Trophoblast cell (in vitro differentiated cells and primary cell): Measurements from ENCODE around the gene CREB5.
"Not testable (repeated sequence)": the region's sequence is repeated elsewhere in the genome, so short reads cannot be mapped to it uniquely, and the experiment has no call there.

Experiments used
- DNase-seq, 2 donors: peaks; one replicate each; pipeline ENCODE4 v3.0.0-alpha.2; 2016
- H2AFZ ChIP-seq: 2 replicates; pipeline ENCODE4 v1.6.1; 2013; ENCODE audit warnings: low read length, moderate library complexity, mild to moderate bottlenecking; ENCODE audit not compliant: insufficient read depth, poor library complexity
- H2AK5ac ChIP-seq: 2 replicates; pipeline ENCODE4 v1.6.1; 2013; ENCODE audit warnings: mild to moderate bottlenecking, low read length
- H2BK120ac ChIP-seq: 2 replicates; pipeline ENCODE4 v1.6.1; 2013; ENCODE audit warnings: low read length, mild to moderate bottlenecking, moderate library complexity; ENCODE audit not compliant: insufficient read depth, poor library complexity
- H2BK12ac ChIP-seq: 2 replicates; pipeline ENCODE4 v1.6.1; 2013; ENCODE audit warnings: mild to moderate bottlenecking, low read length, moderate library complexity
- H2BK5ac ChIP-seq: 2 replicates; pipeline ENCODE4 v1.6.1; 2013; ENCODE audit warnings: low read length, low read depth, moderate library complexity, mild to moderate bottlenecking; ENCODE audit not compliant: poor library complexity
- H3K14ac ChIP-seq: 2 replicates; pipeline ENCODE4 v1.6.1; 2013; ENCODE audit warnings: mild to moderate bottlenecking, low read length
- H3K18ac ChIP-seq: 2 replicates; pipeline ENCODE4 v1.6.1; 2013; ENCODE audit warnings: mild to moderate bottlenecking, low read length
- H3K23ac ChIP-seq: 2 replicates; pipeline ENCODE4 v1.6.1; 2013; ENCODE audit warnings: low read length
- H3K27ac ChIP-seq: 2 replicates; pipeline ENCODE4 v1.5.1; 2013; ENCODE audit warnings: low read depth, mild to moderate bottlenecking, inconsistent platforms, low read length, moderate library complexity
- H3K27me3 ChIP-seq: 2 replicates; pipeline ENCODE4 v1.6.1; 2013; ENCODE audit warnings: inconsistent platforms, mild to moderate bottlenecking, low read length, moderate library complexity; ENCODE audit not compliant: insufficient read depth
- H3K36me3 ChIP-seq, 2 experiments: 1 replicate in 1 of 2; 2 replicates in 1 of 2; pipeline ENCODE4 v1.6.1; 2013; ENCODE audit warnings: low read length in 2 of 2, mild to moderate bottlenecking in 2 of 2, moderate library complexity in 1 of 2; ENCODE audit not compliant: insufficient read depth in 2 of 2, control insufficient read depth in 1 of 2
- H3K4ac ChIP-seq: 2 replicates; pipeline ENCODE4 v1.6.1; 2013; ENCODE audit warnings: low read depth, mild to moderate bottlenecking, low read length, moderate library complexity
- H3K4me1 ChIP-seq, 2 experiments: 1 replicate in 1 of 2; 2 replicates in 1 of 2; pipeline ENCODE4 v1.6.1; 2013; ENCODE audit warnings: low read length in 2 of 2, mild to moderate bottlenecking in 2 of 2, moderate library complexity in 1 of 2; ENCODE audit not compliant: insufficient read depth in 2 of 2, control insufficient read depth in 1 of 2
- H3K4me2 ChIP-seq: 2 replicates; pipeline ENCODE4 v1.6.1; 2013; ENCODE audit warnings: inconsistent platforms, mild to moderate bottlenecking, low read length, moderate library complexity
- H3K4me3 ChIP-seq: 2 replicates; pipeline ENCODE4 v1.5.1; 2013; ENCODE audit warnings: mild to moderate bottlenecking, low read depth, low read length, inconsistent platforms
- H3K79me1 ChIP-seq: one replicate; pipeline ENCODE4 v1.6.1; 2013; ENCODE audit warnings: low read length
- H3K79me2 ChIP-seq: 2 replicates; pipeline ENCODE4 v1.6.1; 2013; ENCODE audit warnings: low read length, mild to moderate bottlenecking; ENCODE audit not compliant: control insufficient read depth, insufficient read depth, poor library complexity
- H3K9ac ChIP-seq: 2 replicates; pipeline ENCODE4 v1.6.1; 2013; ENCODE audit warnings: mild to moderate bottlenecking, low read length
- H3K9me3 ChIP-seq: 2 replicates; pipeline ENCODE4 v1.6.1; 2013; ENCODE audit warnings: low read depth, mild to moderate bottlenecking, control low read depth, inconsistent platforms, low read length; ENCODE audit not compliant: insufficient read depth
- H4K12ac ChIP-seq: 2 replicates; pipeline ENCODE4 v1.6.1; 2013; ENCODE audit warnings: low read depth, mild to moderate bottlenecking, low read length, moderate library complexity
- H4K8ac ChIP-seq: 2 replicates; pipeline ENCODE4 v1.6.1; 2013; ENCODE audit warnings: low read depth, mild to moderate bottlenecking, low read length, moderate library complexity
- H4K91ac ChIP-seq: one replicate; pipeline ENCODE4 v1.6.1; 2013; ENCODE audit warnings: low read depth, mild to moderate bottlenecking, low read length, moderate library complexity
- WGBS: extraction: QIAGEN DNeasy Blood & Tissue Kit; methylation state at CpG from one replicate; pipeline ENCODE4 v1.1.7; 2013; ENCODE audit warnings: missing lambda C conversion rate; ENCODE audit not compliant: insufficient read length, insufficient coverage; ENCODE audit errors: extremely low coverage; 5-methylcytosine and 5-hydroxymethylcytosine counted together

Gene CREB5

GRCh38 chr7:28395831-28396230, 16.5 kb upstream of the CREB5 start:
- no peak overlapping the region for H3K4me2 ChIP-seq
- no peaks in the 10 kb centered on the region for H3K36me3 ChIP-seq
- H3K9ac ChIP-seq: no peak overlapping the region
- H3K9me3 ChIP-seq: no peaks in the 10 kb centered on the region
- no peak overlapping the region for H3K4ac ChIP-seq
- no peak overlapping the region for H3K23ac ChIP-seq
- no peak overlapping the region for H2AK5ac ChIP-seq
- no peaks in the 10 kb centered on the region for H3K27me3 ChIP-seq
- no CpG with 5 or more reads among the region's 2 CpGs for WGBS
- H4K91ac ChIP-seq: no peak overlapping the region
- no peak overlapping the region for H3K18ac ChIP-seq
- H3K79me1 ChIP-seq: no peaks in the 10 kb centered on the region
- no peak overlapping the region for H3K14ac ChIP-seq
- no peak overlapping the region for H2BK5ac ChIP-seq
- H3K4me1 ChIP-seq: no peaks in the 10 kb centered on the region
- H2AFZ ChIP-seq: no peak overlapping the region
- no peak overlapping the region for H3K27ac ChIP-seq
- H2BK120ac ChIP-seq: no peak overlapping the region
- H2BK12ac ChIP-seq: no peak overlapping the region
- H3K4me3 ChIP-seq: no peak overlapping the region
- DNase-seq: no peak
- H3K79me2 ChIP-seq: no peaks in the 10 kb centered on the region
- H4K12ac ChIP-seq: no peak overlapping the region
- H4K8ac ChIP-seq: no peak overlapping the region

GRCh38 chr7:28397141-28397540, 15.2 kb upstream of the CREB5 start:
- Histone ChIP-seq H3K9me3 (no peaks in the 10 kb centered on the region), H3K9ac (no peak overlapping the region)

GRCh38 chr7:28400838-28401360, 11.4 kb upstream of the CREB5 start:
- no peaks in the 10 kb centered on the region for H3K79me2 ChIP-seq
- no peak overlapping the region for H3K4me3 ChIP-seq
- no peaks in the 10 kb centered on the region for H3K36me3 ChIP-seq
- H2BK12ac ChIP-seq: no peak overlapping the region
- no peak overlapping the region for H3K4ac ChIP-seq
- H2AK5ac ChIP-seq: no peak overlapping the region
- H3K9ac ChIP-seq: no peak overlapping the region
- DNase-seq: no peak
- WGBS: no CpG with 5 or more reads among the region's 3 CpGs
- H3K14ac ChIP-seq: no peak overlapping the region
- H2BK5ac ChIP-seq: no peak overlapping the region
- H3K23ac ChIP-seq: no peak overlapping the region
- H4K8ac ChIP-seq: no peak overlapping the region
- no peak overlapping the region for H3K18ac ChIP-seq
- no peak overlapping the region for H4K91ac ChIP-seq
- no peaks in the 10 kb centered on the region for H3K9me3 ChIP-seq
- H4K12ac ChIP-seq: no peak overlapping the region
- no peak overlapping the region for H3K4me2 ChIP-seq
- H2AFZ ChIP-seq: no peak overlapping the region
- H3K27me3 ChIP-seq: no peaks in the 10 kb centered on the region
- no peak overlapping the region for H3K27ac ChIP-seq
- H3K4me1 ChIP-seq: no peaks in the 10 kb centered on the region
- no peak overlapping the region for H2BK120ac ChIP-seq
- H3K79me1 ChIP-seq: no peaks in the 10 kb centered on the region

More at GRCh38 chr7:28397141-28397540, 15.2 kb upstream of the CREB5 start:
- H2BK12ac ChIP-seq: no peak overlapping the region
- no peak overlapping the region for H4K91ac ChIP-seq
- no peak overlapping the region for H4K8ac ChIP-seq
- WGBS: no CpG with 5 or more reads among the region's 2 CpGs
- no peaks in the 10 kb centered on the region for H3K79me1 ChIP-seq
- no peak overlapping the region for H2BK5ac ChIP-seq
- H3K18ac ChIP-seq: no peak overlapping the region
- H3K4ac ChIP-seq: no peak overlapping the region
- H4K12ac ChIP-seq: no peak overlapping the region
- H3K4me2 ChIP-seq: no peak overlapping the region
- no peaks in the 10 kb centered on the region for H3K36me3 ChIP-seq
- no peaks in the 10 kb centered on the region for H3K27me3 ChIP-seq
- no peak overlapping the region for H3K4me3 ChIP-seq
- no peak overlapping the region for H2BK120ac ChIP-seq
- H3K4me1 ChIP-seq: no peaks in the 10 kb centered on the region
- no peak overlapping the region for H3K14ac ChIP-seq
- H3K27ac ChIP-seq: no peak overlapping the region
- no peak overlapping the region for H3K23ac ChIP-seq
- H2AK5ac ChIP-seq: no peak overlapping the region
- H3K79me2 ChIP-seq: no peaks in the 10 kb centered on the region
- no peak for DNase-seq
- H2AFZ ChIP-seq: no peak overlapping the region

GRCh38 chr7:28401567-28401966, 10.8 kb upstream of the CREB5 start:
- H3K9me3 ChIP-seq, H3K4ac ChIP-seq, H3K27me3 ChIP-seq, H2AK5ac ChIP-seq, DNase-seq, H4K8ac ChIP-seq, H4K12ac ChIP-seq, H3K14ac ChIP-seq, H3K18ac ChIP-seq, H3K27ac ChIP-seq, H3K4me3 ChIP-seq, H3K4me2 ChIP-seq, H2AFZ ChIP-seq, H3K79me2 ChIP-seq, H2BK5ac ChIP-seq, H2BK120ac ChIP-seq, H3K4me1 ChIP-seq, H4K91ac ChIP-seq, H3K36me3 ChIP-seq, H3K23ac ChIP-seq, H3K79me1 ChIP-seq, H2BK12ac ChIP-seq, H3K9ac ChIP-seq: not testable (repeated sequence)
- no CpG with 5 or more reads among the region's 4 CpGs for WGBS
